ENCODE measurements around the gene MAP1B. TPM values are rescaled to one million over a fixed set of nuclear protein-coding genes. Genes with fewer than 3 reads are reported as not detected.

MAP1B gene
- 10 to 100 TPM in 1 of 2 donors, 1 to 10 TPM in 1; 6.1 to 16.2 TPM for total RNA-seq

GRCh38 chr5:72107131-72107900 is at the start of gene MAP1B:
TSS of gene MAP1B (plus strand) at chr5:72107475. CDS start at chr5:72107532, 57 bp downstream.
- Histone ChIP-seq H3K4me3 (peak within 1 kb of the TSS; percentile 47), H3K27ac (peak within 1 kb of the TSS; percentile 33), H3K4me1 (no peaks in the 10 kb centered on the region), H3K9me3 (no peaks in the 10 kb centered on the region), H3K9ac (ENCODE audit: low read depth in 2 of 2, low read length in 2 of 2) (peak within 1 kb of the TSS; percentile 56 to 61), H3K36me3 (no peaks in the 10 kb centered on the region), H3K27me3 (peaks cover 27% of the 10 kb centered on the region)
- intact Hi-C loops (cut with DNase I): no loop called here
- DNase-seq: peak; percentile 19
- TF ChIP-seq CTCF (IDR thresholded peaks at IDR 0.05): no peak

- Histone ChIP-seq H3K9me3 (no peaks in the 10 kb centered on the region), H3K27ac (no peak overlapping the region), H3K9ac (ENCODE audit: low read depth in 2 of 2, low read length in 2 of 2) (no peak overlapping the region), H3K36me3 (no peaks in the 10 kb centered on the region), H3K4me1 (no peaks in the 10 kb centered on the region), H3K4me3 (no peak overlapping the region), H3K27me3 (no peaks in the 10 kb centered on the region)
- no peak for DNase-seq
- intact Hi-C loops (cut with DNase I): no loop called here
- TF ChIP-seq CTCF (IDR thresholded peaks at IDR 0.05): no peak
These were observed 49.5 kb upstream of the MAP1B start for GRCh38 chr5:72057816-72058215.

GRCh38 chr5:72063219-72063819 is 44.0 kb upstream of the MAP1B start:
- no peaks in the 10 kb centered on the region for H3K4me1 ChIP-seq
- DNase-seq: no peak
- no peak for TF ChIP-seq CTCF (IDR thresholded peaks at IDR 0.05)
- no peaks in the 10 kb centered on the region for H3K9me3 ChIP-seq
- H3K36me3 ChIP-seq: no peaks in the 10 kb centered on the region
- H3K27me3 ChIP-seq: no peaks in the 10 kb centered on the region
- intact Hi-C loops (cut with DNase I): no loop called here
- H3K4me3 ChIP-seq: no peak overlapping the region
- no peak overlapping the region for H3K9ac ChIP-seq (ENCODE audit: low read depth in 2 of 2, low read length in 2 of 2)
- H3K27ac ChIP-seq: no peak overlapping the region

GRCh38 chr5:72064801-72065570 is 42.3 kb upstream of the MAP1B start:
- TF ChIP-seq CTCF (IDR thresholded peaks at IDR 0.05): no peak
- Histone ChIP-seq H3K27ac (no peak overlapping the region), H3K36me3 (no peaks in the 10 kb centered on the region), H3K4me1 (no peaks in the 10 kb centered on the region), H3K9ac (ENCODE audit: low read depth in 2 of 2, low read length in 2 of 2) (no peak overlapping the region), H3K4me3 (no peak overlapping the region), H3K27me3 (no peaks in the 10 kb centered on the region), H3K9me3 (no peaks in the 10 kb centered on the region)
- no peak for DNase-seq
- intact Hi-C loops (cut with DNase I): no loop called here

GRCh38 chr5:72065751-72066255 is 41.5 kb upstream of the MAP1B start:
- intact Hi-C loops (cut with DNase I): no loop called here
- Histone ChIP-seq H3K4me3 (no peak overlapping the region), H3K36me3 (no peaks in the 10 kb centered on the region), H3K9ac (ENCODE audit: low read depth in 2 of 2, low read length in 2 of 2) (no peak overlapping the region), H3K27me3 (no peaks in the 10 kb centered on the region), H3K9me3 (no peaks in the 10 kb centered on the region), H3K27ac (no peak overlapping the region), H3K4me1 (no peaks in the 10 kb centered on the region)
- TF ChIP-seq CTCF (IDR thresholded peaks at IDR 0.05): no peak
- no peak for DNase-seq

Data from colonic mucosa (tissue), 4 donors.